ENCODE measurements around the gene SGF29. TPM values are rescaled to one million over a fixed set of nuclear protein-coding genes. Genes with fewer than 3 reads are reported as not detected.

SGF29 gene
- total and polyA plus RNA-seq, 2 of the 8 experiments (the other 6 are each of a cell fraction or from before 2014, with no cell fraction given), result 3.1 to 22.7 TPM

DNA sequence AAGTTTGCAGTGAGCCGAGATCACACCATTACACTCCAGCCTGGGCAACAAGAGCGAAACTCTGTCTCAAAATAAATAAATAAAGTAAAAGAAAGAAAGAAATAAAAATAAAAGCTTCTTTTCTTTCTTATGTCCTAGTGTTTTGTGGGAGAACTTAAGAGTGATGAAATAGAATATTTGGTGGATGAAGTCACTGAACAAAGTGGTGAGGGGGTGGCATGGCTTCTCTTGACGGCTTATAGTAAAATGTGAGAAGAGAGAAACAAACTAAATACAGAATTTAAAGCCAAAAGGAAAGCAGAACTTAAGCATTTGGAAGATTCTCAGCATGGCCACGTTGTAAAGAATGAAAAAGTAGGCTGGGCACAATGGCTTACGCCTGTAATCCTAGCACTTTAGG lies 15.3 kb downstream of the SGF29 start (continued):
- TF ChIP-seq, protein P1, sequence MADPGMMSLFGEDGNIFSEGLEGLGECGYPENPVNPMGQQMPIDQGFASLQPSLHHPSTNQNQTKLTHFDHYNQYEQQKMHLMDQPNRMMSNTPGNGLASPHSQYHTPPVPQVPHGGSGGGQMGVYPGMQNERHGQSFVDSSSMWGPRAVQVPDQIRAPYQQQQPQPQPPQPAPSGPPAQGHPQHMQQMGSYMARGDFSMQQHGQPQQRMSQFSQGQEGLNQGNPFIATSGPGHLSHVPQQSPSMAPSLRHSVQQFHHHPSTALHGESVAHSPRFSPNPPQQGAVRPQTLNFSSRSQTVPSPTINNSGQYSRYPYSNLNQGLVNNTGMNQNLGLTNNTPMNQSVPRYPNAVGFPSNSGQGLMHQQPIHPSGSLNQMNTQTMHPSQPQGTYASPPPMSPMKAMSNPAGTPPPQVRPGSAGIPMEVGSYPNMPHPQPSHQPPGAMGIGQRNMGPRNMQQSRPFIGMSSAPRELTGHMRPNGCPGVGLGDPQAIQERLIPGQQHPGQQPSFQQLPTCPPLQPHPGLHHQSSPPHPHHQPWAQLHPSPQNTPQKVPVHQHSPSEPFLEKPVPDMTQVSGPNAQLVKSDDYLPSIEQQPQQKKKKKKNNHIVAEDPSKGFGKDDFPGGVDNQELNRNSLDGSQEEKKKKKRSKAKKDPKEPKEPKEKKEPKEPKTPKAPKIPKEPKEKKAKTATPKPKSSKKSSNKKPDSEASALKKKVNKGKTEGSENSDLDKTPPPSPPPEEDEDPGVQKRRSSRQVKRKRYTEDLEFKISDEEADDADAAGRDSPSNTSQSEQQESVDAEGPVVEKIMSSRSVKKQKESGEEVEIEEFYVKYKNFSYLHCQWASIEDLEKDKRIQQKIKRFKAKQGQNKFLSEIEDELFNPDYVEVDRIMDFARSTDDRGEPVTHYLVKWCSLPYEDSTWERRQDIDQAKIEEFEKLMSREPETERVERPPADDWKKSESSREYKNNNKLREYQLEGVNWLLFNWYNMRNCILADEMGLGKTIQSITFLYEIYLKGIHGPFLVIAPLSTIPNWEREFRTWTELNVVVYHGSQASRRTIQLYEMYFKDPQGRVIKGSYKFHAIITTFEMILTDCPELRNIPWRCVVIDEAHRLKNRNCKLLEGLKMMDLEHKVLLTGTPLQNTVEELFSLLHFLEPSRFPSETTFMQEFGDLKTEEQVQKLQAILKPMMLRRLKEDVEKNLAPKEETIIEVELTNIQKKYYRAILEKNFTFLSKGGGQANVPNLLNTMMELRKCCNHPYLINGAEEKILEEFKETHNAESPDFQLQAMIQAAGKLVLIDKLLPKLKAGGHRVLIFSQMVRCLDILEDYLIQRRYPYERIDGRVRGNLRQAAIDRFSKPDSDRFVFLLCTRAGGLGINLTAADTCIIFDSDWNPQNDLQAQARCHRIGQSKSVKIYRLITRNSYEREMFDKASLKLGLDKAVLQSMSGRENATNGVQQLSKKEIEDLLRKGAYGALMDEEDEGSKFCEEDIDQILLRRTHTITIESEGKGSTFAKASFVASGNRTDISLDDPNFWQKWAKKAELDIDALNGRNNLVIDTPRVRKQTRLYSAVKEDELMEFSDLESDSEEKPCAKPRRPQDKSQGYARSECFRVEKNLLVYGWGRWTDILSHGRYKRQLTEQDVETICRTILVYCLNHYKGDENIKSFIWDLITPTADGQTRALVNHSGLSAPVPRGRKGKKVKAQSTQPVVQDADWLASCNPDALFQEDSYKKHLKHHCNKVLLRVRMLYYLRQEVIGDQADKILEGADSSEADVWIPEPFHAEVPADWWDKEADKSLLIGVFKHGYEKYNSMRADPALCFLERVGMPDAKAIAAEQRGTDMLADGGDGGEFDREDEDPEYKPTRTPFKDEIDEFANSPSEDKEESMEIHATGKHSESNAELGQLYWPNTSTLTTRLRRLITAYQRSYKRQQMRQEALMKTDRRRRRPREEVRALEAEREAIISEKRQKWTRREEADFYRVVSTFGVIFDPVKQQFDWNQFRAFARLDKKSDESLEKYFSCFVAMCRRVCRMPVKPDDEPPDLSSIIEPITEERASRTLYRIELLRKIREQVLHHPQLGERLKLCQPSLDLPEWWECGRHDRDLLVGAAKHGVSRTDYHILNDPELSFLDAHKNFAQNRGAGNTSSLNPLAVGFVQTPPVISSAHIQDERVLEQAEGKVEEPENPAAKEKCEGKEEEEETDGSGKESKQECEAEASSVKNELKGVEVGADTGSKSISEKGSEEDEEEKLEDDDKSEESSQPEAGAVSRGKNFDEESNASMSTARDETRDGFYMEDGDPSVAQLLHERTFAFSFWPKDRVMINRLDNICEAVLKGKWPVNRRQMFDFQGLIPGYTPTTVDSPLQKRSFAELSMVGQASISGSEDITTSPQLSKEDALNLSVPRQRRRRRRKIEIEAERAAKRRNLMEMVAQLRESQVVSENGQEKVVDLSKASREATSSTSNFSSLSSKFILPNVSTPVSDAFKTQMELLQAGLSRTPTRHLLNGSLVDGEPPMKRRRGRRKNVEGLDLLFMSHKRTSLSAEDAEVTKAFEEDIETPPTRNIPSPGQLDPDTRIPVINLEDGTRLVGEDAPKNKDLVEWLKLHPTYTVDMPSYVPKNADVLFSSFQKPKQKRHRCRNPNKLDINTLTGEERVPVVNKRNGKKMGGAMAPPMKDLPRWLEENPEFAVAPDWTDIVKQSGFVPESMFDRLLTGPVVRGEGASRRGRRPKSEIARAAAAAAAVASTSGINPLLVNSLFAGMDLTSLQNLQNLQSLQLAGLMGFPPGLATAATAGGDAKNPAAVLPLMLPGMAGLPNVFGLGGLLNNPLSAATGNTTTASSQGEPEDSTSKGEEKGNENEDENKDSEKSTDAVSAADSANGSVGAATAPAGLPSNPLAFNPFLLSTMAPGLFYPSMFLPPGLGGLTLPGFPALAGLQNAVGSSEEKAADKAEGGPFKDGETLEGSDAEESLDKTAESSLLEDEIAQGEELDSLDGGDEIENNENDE (IDR thresholded peaks at IDR 0.05; ENCODE audit: insufficient replicate concordance, low read length), result no peak
- no peak for TF ChIP-seq FOSL1 (IDR thresholded peaks at IDR 0.05; ENCODE audit: insufficient read depth, low read depth, low read length)
- no peak for TF ChIP-seq HDAC6 (IDR thresholded peaks at IDR 0.05; ENCODE audit: low read depth, low read length)
- TF ChIP-seq, protein P2, sequence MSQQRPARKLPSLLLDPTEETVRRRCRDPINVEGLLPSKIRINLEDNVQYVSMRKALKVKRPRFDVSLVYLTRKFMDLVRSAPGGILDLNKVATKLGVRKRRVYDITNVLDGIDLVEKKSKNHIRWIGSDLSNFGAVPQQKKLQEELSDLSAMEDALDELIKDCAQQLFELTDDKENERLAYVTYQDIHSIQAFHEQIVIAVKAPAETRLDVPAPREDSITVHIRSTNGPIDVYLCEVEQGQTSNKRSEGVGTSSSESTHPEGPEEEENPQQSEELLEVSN (IDR thresholded peaks at IDR 0.05), result no peak

All from H1 (cell line).